GM18951 (cell line): ENCODE data around the gene KIAA2012.

Experiments used
- POLR2A ChIP-seq: IDR thresholded peaks from 4 replicates; pipeline ENCODE4 v1.6.1; 2011; ENCODE audit warnings: mild to moderate bottlenecking; ENCODE audit not compliant: insufficient read length, insufficient read depth; ENCODE audit errors: extremely low read depth
- in situ Hi-C: fragments of 300-500 bp; cut with MboI; formaldehyde crosslinking; loops from one replicate; pipeline ENCODE4 v1.12.0; 2022; ENCODE audit warnings: low sequenced_read_pairs, mixed read lengths, inconsistent platforms; ENCODE audit not compliant: unreplicated experiment

The KIAA2012 gene

DNA sequence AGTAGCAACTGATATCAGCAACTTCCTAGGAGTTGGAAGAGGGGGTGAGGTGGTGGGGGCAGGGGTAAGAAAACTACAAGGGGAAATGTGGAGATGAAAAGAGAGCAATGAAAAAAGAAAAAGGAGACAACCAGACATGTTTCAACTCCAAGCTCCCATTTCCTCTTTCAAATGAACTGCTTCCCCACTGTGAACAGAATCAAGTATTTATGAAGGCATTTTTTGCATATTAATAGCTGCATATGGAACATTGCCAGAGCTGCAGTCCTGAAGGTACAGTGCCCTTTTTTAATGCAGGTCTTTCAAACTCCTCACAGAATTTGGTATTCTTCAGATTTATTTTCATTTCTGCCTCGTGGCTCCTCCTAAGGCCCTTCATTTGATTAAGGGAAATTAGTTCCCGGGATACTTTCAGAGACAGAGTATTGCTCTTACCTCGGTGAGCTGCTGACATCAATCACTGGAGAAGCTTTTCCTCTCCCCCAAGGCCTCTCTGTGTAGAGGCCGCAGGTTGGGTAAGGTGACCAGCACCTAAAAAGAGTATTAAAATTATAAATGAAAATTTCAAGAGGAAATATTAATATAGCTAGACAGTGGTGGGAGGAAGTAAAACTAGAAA lies 68.4 kb downstream of the KIAA2012 start:
- no peak for TF ChIP-seq POLR2A
- in situ Hi-C loops, result no loop called here

DNA sequence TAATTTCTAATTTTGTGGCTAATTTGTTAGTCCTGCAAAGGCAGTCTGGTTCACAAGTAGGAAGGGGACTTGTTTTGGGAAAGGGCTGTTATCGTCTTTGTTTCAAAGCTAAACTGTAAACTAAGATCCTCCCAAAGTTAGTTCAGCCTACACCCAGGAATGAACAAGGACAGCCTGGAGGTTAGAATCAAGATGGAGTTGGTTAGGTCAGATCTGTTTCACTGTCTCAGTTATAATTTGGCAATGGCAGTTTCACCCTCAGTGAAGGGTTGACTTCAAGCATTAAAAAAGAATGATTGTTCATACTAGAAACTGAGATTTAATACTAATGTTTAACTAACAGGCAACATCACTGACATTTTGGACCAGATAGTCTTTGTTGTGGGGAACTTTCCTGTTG lies 69.5 kb downstream of the KIAA2012 start:
- no peak for TF ChIP-seq POLR2A
- in situ Hi-C loops, result no loop called here

DNA sequence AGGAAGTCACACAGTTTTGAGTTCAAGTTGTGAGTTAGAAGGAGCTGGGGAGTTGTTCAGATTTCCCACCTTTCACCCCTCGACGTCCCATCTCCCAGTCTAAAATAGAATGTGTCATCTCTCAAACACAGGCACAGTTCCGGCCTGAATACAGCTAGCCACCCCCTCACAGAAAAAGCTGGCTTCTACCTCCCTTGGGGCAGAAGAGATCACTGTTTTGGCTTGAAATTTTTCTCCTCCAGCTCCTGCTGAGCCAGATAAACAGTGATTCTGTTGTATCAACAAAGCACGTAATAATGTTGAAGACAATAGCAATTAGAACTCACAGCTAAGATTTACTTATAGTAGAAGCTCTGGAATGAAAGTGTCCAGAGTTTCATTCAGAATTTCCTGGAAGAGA lies 74.7 kb downstream of the KIAA2012 start:
- no peak for TF ChIP-seq POLR2A
- in situ Hi-C loops, result no loop called here

DNA sequence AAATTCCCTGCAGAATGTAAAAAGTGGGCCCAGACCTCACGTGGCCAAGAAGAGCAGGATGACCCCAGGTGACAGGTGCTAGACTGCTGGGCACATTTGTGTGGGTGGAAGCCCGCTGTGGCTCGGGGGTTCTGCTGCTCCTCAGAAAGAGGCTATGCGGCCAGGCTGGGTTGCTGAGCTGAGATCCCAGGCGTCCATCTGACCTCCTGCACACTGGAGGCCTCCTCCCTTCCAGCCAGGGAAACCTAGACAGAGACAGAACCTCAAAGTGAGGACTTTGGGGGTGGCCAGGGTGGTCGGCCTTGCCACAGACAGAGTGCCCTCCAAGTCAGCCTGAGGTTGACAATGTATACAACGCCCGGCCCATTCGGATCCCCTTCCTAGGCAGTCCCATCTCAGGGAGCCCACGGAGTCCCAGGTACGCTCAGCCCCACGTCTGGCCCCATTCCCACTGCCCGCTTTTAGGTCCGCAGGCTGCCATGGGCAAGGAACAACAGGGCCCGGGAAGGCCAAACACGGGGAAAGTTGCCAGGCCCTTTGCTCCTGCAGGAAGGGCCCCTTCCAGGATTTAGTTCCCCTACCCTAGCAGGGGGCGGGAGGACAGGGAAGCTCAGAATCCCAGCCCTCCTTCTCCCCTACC lies 75.6 kb downstream of the KIAA2012 start:
- TF ChIP-seq POLR2A, result no peak
- in situ Hi-C loops, result no loop called here

DNA sequence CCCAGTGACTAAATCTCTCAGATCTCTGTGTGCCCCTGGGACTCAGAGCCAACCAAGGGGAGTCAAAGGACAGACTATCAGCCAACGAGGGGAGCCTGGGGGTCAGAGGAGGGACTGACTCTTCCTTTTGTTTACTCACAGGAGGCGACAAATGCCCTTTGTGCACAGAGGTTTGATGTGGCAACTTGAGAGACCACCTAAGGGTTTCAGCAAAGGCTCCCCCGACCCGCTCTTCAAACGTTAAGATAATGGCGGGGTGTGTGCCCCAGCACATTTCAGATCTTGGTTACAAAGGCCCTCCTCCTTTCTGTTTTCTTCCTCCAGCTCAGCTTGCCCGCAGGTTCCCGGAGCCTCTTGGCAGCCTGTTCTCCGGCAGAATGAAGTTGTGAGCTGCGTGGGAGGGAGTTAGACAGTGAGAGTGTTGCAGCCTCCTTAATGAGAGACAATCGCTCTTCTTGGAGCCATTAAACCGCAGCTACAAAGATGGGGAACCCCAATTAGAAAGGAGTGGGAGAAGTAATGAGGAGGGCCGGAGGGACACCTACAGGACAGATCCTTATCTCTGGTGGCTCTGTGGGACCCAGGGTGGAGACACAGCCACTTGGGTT lies 76.2 kb downstream of the KIAA2012 start:
- no peak for TF ChIP-seq POLR2A
- in situ Hi-C loops, result no loop called here

DNA sequence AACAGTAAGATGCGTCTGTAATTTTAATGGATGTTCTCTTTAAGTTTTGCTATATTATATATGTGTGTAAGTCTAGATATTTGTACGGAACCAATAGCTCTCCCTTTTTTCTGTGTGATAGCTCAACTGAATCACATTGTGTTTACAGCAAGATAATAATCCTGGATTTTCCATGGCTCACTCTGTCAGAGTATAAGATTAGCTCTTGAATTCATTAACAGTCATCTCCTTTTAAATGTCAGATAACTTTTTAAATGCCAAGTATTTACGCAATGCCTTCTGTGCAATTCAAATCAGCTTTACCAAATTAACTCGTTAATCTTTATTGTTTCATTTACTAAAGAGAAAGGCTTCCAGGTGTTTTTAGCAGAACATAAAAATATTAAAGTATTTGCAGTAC lies 76.9 kb downstream of the KIAA2012 start:
- in situ Hi-C loops, result no loop called here
- TF ChIP-seq POLR2A, result no peak

DNA sequence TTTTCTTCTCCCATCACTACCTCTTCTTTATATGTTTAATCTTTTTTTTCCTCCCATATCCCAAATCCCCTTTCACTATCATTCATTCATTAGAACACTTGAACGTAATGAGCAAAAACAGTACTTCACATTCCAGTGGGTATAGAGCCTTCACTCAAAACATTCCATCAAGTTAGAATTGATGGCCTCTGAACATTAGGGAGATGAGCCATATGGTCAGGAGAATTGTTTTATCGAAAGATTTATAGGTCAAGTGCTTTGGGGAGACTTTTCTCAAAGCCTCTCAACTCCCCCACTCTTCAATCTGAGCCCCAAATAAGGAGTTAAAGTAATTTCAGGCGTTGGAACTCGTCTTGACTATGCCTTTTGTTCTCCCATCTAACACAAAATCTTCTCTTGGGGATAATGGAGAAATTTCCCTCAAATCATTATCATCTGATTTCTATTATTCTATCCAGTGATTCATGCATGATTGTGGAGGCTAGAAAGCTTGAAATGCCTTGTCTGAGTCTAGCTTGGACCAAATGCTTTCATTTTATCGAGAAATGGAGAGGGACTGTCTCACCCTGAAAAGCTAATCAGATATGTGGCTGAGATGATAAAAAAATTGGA lies 79.2 kb downstream of the KIAA2012 start:
- no peak for TF ChIP-seq POLR2A
- in situ Hi-C loops, result no loop called here

DNA sequence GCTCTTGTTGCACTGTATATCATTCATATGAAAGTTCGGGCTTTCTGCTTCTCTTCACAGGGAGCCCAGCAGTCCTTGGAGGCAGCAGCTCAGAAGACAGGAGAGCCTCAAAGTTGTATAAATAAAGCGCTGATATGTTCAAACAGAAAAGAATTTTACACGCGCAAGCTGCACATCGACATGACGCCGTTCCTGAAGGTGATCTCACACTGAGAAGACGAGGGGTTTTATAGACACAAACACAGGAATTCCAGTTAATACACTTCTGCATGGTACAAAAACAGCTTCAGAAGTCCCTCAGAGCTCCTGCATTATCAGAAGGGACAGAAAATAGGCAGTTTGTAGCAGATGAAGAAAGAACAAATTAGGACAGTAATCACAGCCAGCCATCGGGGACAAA lies 81.6 kb downstream of the KIAA2012 start:
- no peak for TF ChIP-seq POLR2A
- in situ Hi-C loops, result no loop called here

DNA sequence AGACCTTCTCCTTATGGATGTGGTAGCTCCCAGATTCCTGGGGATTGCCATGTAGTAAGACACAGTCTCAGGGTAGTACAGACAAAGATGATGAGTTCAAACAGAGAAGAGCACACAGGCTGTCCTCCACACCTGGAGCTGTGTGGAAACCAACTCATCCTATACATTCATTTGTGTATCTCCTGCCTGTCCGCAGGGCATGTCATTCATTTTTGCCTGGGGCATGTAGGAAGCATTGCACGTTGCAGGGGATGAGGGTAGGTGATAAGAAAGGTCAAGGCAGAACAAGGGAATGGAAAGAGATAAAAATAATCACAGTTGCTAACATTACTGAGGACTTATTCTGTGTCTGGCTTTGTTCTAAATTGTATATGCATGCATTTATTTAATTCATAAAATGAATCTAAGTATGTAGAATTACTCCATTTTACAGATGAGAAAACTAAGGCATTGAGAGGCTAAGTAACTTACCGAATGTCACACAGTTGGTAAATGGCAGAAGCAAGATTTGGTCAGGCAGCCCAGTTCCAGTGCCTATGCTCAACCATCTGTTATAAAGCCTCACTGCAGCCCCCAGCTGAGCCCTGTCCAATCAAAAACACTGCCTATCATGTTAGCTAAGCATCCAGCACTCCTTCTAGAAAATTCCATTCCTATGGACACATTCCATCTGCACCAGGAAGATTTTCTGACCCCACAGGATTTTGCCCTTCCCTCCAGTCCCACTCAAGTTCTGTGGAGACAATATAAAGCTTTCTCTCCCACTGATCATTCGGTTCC lies 84.3 kb downstream of the KIAA2012 start:
- TF ChIP-seq POLR2A, result no peak
- in situ Hi-C loops, result no loop called here

DNA sequence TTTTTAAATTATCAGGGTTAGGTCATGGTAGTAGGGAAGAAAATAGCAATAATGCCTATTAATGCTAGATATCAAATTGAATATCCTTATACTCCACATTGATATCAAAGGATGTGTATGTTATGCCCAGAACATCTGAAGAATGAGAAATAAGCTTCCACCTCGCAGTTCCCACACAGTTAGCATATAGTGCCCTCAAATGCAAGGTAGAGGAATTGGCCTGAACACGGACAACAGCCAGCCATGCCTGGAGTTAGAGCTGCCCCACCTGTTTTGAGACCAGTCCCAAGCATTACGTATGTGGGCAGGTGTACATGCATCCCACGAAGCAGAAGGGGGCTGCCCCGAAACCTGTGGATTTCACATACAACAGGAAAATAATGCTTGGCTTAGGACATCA lies 85.7 kb downstream of the KIAA2012 start:
- in situ Hi-C loops, result no loop called here
- TF ChIP-seq POLR2A, result no peak

DNA sequence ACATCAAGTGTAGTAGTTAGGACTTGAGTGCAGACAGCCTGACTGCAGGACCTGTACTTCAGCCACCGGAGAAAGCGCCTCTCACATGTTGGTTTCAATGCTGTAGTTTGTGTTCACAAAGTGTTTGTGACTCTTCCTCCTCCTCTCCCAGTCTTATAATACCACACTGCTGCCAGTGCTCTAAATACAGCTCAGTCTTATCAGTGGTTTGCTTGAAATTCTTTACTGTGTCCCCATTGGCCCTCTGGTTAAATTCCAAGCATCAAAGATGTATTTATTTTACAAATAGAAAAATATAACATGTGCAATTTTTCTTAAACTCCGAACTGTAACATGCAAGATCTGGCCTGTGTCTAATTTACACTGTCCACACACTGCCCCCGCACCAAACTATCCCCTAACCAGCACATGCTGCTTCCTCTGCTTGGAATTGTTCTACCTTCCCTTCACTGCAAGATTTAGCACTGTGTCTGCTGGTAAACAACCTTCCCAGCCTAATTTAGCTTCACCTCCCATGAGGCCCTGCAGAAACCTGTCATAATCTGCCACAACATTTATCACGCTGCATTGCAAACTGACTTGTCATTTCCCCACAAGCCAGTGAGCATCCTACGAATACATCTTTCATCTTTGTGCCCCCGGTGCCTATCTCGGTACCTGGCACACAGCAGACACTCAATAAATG lies 88.2 kb downstream of the KIAA2012 start:
- TF ChIP-seq POLR2A, result no peak
- in situ Hi-C loops, result no loop called here

DNA sequence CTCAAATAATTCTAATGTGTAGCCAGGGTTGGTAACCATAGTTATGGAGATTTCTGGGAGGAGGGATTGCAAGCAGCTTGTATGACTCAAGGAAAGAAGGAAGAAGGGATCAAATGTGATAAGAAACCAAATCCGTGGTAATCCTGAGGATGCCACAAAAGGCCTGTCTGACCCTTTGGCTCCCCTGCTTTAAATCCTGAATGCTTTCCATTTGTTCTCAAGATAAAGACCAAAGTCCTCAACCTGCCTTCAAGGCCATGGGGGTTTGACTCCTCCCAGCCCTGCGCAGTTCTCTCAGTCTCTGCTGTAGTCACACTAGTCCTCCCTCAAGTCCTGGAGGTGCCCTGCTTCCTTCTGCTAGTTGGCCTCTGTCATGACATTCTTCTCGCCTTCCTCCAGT lies 91.4 kb downstream of the KIAA2012 start:
- no peak for TF ChIP-seq POLR2A
- in situ Hi-C loops, result no loop called here

DNA sequence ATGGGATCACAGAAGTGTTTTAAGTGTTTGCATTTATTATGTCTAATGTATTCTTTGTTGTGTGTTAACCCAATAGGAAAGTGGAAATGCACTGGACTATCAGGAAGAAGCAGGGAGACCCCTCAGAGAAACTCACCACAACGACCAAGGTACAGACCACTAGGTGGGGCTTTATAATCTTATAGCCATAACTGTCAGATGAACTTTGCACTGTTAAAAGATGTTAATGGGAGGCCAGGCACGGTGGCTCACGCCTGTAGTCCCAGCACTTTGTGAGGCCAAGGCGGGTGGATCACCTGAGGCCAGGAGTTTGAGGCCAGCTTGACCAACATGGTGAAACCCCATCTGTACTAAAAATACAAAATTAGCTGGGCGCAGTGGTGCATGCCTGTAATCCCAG lies 92.2 kb downstream of the KIAA2012 start:
- TF ChIP-seq POLR2A, result no peak
- in situ Hi-C loops, result no loop called here
